ENCODE results near the gene MIOS. TPM values are rescaled to one million over a fixed set of nuclear protein-coding genes. Genes with fewer than 3 reads are reported as not detected.
"Not testable (repeated sequence)": the region's sequence is repeated elsewhere in the genome, so short reads cannot be mapped to it uniquely, and the experiment has no call there.

The MIOS gene
- total RNA-seq, 6 donors from 2014 or later, result 14.0 to 47.6 (median 27.7) TPM

DNA sequence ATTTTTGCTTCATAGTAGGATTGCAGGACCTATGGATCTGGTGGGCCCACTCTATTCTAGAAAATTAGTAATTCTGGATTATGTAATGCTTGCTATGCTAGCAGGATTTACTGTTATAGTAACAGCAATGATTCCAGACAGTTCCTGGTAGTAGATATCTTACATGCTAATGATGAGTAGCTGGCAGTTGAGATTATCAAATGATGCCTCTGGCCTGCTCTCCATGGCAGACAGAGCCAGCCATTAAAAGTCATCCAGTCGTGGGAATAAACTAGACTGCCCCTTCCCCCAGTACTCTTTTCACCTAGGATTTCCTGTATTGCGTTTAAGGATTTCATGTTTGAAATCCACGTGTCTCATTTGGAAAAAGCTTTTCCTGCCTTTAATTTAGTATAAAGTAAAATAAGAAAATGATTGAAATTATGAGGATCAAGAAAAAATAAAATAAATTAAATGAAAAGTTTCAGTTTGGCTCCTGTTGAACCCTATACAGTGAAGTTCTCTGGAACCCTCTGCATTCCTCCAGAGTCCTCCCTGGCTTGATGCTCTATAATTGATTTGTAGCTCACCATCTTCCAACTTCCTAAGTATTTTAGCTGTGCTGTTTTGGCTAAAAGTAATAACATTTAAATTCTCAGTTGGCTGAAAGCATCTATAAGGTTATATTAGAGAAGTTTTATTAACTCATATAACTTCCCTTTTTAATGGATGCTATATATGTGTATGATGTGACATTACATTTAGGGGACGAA, 88.5 kb downstream of the MIOS start:
- Histone ChIP-seq H3K36me3 (no peaks in the 10 kb centered on the region), H3K4me3 (no peak overlapping the region), H3K4me1 (peaks cover 0 to 3% (median 0%) of the 10 kb centered on the region in 4 donors), H3K27ac (no peak overlapping the region), H3K9me3 (no peaks in the 10 kb centered on the region), H3K27me3 (no peaks in the 10 kb centered on the region)
- WGBS, 2 donors, result 60 to 73% methylated on average over 4 of the region's 4 CpGs
- no peak for ATAC-seq (ENCODE audit: low FRiP score in 2 of 2)
- no peak for DNase-seq
- TF ChIP-seq POLR2AphosphoS5 (IDR thresholded peaks at IDR 0.05) (no peak), POLR2A (IDR thresholded peaks at IDR 0.05) (no peak)

- H3K27ac ChIP-seq; ATAC-seq (ENCODE audit: low FRiP score in 2 of 2); H3K9me3 ChIP-seq; H3K36me3 ChIP-seq; DNase-seq; H3K4me1 ChIP-seq; H3K4me3 ChIP-seq; H3K27me3 ChIP-seq: not testable (repeated sequence)
- 96 to 98% methylated on average over 3 of the region's 3 CpGs for WGBS, 2 donors
Measured at GRCh38 chr7:7656459-7656858, 89.8 kb downstream of the MIOS start.

Other genes with a start within 250 kb of the MIOS start
- gene COL28A1, start 31.0 kb upstream of the MIOS start, total RNA-seq, result 10 to 100 TPM in 1 of 6 donors, 1 to 10 TPM in 5; 1.5 to 14.7 (median 4.3) TPM
- 10 to 100 TPM in 5 of 6 donors, 1 to 10 TPM in 1; 8.4 to 29.7 (median 13.3) TPM for gene UMAD1, start 73.9 kb downstream of the MIOS start, total RNA-seq
- gene RPA3, start 151.7 kb downstream of the MIOS start, total RNA-seq, result 10 to 100 TPM in 5 of 6 donors, 1 to 10 TPM in 1; 6.3 to 31.1 (median 19.5) TPM

Data from upper lobe of left lung (tissue), 6 donors.